GM23248 (cell line): ENCODE results near the gene CNST. TPM values are rescaled to one million over a fixed set of nuclear protein-coding genes. Genes with fewer than 3 reads are reported as not detected.

ENCODE experiments used
- DNase-seq: peaks from one replicate; pipeline ENCODE4 v3.0.0-alpha.2; 2015
- H2AFZ ChIP-seq: fragments of 200-600 bp; sonication (generic); 2 replicates; pipeline ENCODE4 v1.6.1; 2016; ENCODE audit warnings: antibody characterized with exemption
- H3F3A ChIP-seq: fragments of 200-600 bp; sonication (generic); 2 replicates; pipeline ENCODE4 v1.6.1; 2016; ENCODE audit warnings: mild to moderate bottlenecking, antibody characterized with exemption, mixed run types; ENCODE audit not compliant: insufficient read depth
- H3K27ac ChIP-seq: fragments of 200-600 bp; sonication (generic); 2 replicates; pipeline ENCODE4 v1.5.1; 2016; ENCODE audit warnings: mild to moderate bottlenecking
- H3K27me3 ChIP-seq: fragments of 200-600 bp; sonication (generic); replicated peaks from 2 replicates; pipeline ENCODE4 v1.6.1; 2016; ENCODE audit warnings: mild to moderate bottlenecking; ENCODE audit not compliant: insufficient read depth
- H3K36me3 ChIP-seq: fragments of 200-600 bp; sonication (generic); 2 replicates; pipeline ENCODE4 v1.6.1; 2016; ENCODE audit warnings: low read depth, mild to moderate bottlenecking
- H3K4me1 ChIP-seq: fragments of 200-600 bp; sonication (generic); 2 replicates; pipeline ENCODE4 v1.6.1; 2016; ENCODE audit warnings: mild to moderate bottlenecking; ENCODE audit not compliant: insufficient read depth
- H3K4me2 ChIP-seq: fragments of 200-600 bp; sonication (generic); one replicate; pipeline ENCODE4 v1.6.1; 2016; ENCODE audit warnings: mild to moderate bottlenecking; ENCODE audit not compliant: unreplicated experiment
- H3K4me3 ChIP-seq: fragments of 200-600 bp; sonication (generic); 2 replicates; pipeline ENCODE4 v1.5.1; 2016; ENCODE audit warnings: mild to moderate bottlenecking
- H3K79me2 ChIP-seq: fragments of 200-600 bp; sonication (generic); 2 replicates; pipeline ENCODE4 v1.6.1; 2016; ENCODE audit warnings: mild to moderate bottlenecking; ENCODE audit not compliant: insufficient read depth
- H3K9ac ChIP-seq: fragments of 200-600 bp; sonication (generic); 2 replicates; pipeline ENCODE4 v1.6.1; 2016; ENCODE audit warnings: mild to moderate bottlenecking
- H3K9me2 ChIP-seq: fragments of 200-600 bp; sonication (generic); 2 replicates; pipeline ENCODE4 v1.6.1; 2016; ENCODE audit warnings: mixed run types, mild to moderate bottlenecking, moderate library complexity; ENCODE audit not compliant: insufficient read depth
- H3K9me3 ChIP-seq: fragments of 200-600 bp; sonication (generic); one replicate; pipeline ENCODE4 v1.6.1; 2017; ENCODE audit warnings: low read depth
- H4K20me1 ChIP-seq: fragments of 200-600 bp; sonication (generic); 2 replicates; pipeline ENCODE4 v1.6.0; 2016; ENCODE audit not compliant: insufficient read depth
- EZH2 ChIP-seq: fragments of 200-600 bp; sonication (generic); IDR thresholded peaks from 2 replicates; pipeline ENCODE4 v1.6.1; 2018; ENCODE audit warnings: antibody characterized with exemption, mild to moderate bottlenecking; ENCODE audit not compliant: insufficient read depth, poor library complexity, severe bottlenecking
- EZH2phosphoT487 ChIP-seq: fragments of 200-600 bp; sonication (generic); IDR thresholded peaks from 2 replicates; pipeline ENCODE4 v1.6.1; 2018; ENCODE audit warnings: antibody characterized with exemption, moderate library complexity, mild to moderate bottlenecking, low read depth; ENCODE audit not compliant: insufficient read depth
- WGBS, 2 experiments: methylation state at CpG; one replicate each; pipeline ENCODE4 v1.1.6; 2015 to 2017; ENCODE audit warnings: low lambda C conversion rate in 2 of 2, low coverage in 1 of 2; ENCODE audit errors: missing lambda C conversion rate in 2 of 2; 5-methylcytosine and 5-hydroxymethylcytosine counted together
- in situ Hi-C: fragments of 300-500 bp; cut with MboI; formaldehyde crosslinking; loops from 2 replicates; pipeline ENCODE4 v1.15.0; 2020
- polyA plus RNA-seq: library from polyadenylated mRNA; unstranded; fragments of >200 nt; fragmentation: Nextera tagmentation; extraction: Ambion mirVana; gene quantifications from 2 replicates; pipeline ENCODE4 v1.2.1, GENCODE V29; 2016
- total RNA-seq: library from RNA; depleted of rRNA; stranded (reverse); fragments of >200 nt; shearing (Covaris generic); gene quantifications from 2 replicates; pipeline ENCODE4 v1.2.3, GENCODE V29; 2014; rRNA removed

The CNST gene, protein sequence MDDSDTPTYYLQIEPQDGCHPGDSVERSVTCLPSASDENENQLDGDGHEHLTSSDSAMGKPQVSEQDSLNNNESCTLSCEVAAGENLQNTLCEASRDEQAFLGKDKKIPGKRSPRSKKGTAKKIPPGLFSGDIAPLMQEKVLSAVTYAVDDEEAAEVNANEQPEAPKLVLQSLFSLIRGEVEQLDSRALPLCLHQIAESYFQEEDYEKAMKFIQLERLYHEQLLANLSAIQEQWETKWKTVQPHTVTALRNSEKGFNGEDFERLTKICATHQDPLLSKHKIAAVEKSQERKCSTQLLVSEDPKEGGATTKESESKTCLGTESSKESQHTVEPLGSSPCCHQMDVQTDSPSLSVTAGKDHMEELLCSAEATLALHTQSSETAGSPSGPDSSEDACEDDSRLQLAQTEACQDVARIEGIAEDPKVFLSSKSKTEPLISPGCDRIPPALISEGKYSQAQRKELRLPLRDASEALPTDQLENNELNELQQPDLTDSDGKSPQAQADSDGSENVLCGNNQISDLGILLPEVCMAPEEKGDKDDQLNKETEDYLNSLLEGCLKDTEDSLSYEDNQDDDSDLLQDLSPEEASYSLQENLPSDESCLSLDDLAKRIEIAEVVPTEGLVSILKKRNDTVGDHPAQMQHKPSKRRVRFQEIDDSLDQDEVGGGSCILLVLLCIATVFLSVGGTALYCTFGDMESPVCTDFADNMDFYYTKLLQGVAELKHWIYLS
- total RNA-seq = 41.7 and 44.5 TPM in 2 replicates
- polyA plus RNA-seq = 33.5 and 35.0 TPM in 2 replicates

DNA sequence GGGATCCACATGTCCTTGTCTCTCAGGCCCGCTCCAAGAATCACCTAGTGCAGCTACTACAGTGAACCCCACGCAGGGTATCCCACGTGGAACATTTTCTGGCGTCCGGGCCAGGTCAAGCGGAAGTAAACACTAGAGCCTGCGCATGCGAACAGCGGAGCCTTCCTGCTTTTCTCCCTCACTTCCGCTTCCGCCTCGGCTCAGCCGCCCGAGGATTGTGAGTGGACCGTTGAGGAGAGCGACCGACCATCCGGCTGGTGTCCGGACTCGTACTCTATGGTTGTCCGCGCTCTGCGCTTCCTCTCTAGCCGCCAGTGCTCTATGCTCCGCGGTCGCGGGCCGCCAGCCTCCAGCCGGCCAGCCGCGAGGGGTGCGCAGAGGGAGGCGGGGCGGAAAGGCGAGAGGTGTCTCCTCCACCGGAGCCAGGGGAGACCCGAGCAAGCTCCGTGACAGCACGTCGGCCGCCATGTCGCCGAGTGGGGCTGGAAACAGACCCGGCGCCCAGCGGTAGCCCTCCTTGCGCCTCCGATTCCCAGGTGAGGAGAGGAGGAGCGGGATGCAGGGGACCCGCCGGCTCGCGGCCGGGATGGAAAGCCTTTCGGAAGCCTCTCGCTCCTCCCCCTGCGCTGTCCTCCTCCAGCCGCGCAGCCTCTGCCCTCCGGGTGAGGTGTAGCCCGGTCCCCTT lies at the start of gene CNST, which contains the start of gene TFB2M:
TSS of gene CNST (plus strand) at position 329 of the 685 bp plus-strand sequence. CDS start 25,107 bp downstream, outside the sequence.
TSS of gene TFB2M (minus strand) at position 134 of the 685 bp plus-strand sequence. CDS start at position 11, 123 bp downstream.
- in situ Hi-C loops = no loop called here
- Histone ChIP-seq H3K4me3 (peak within 1 kb of the TSS; percentile 93), H3K27ac (peak within 1 kb of the TSS; percentile 86), H2AFZ (peak within 1 kb of the TSS; percentile 82), H3K79me2 (peaks cover 91% of the 10 kb centered on the region), H3K4me1 (peaks cover 43% of the 10 kb centered on the region), H3K9me3 (no peaks in the 10 kb centered on the region), H3K4me2 (peak within 1 kb of the TSS; percentile 90), H3K36me3 (peaks cover 3% of the 10 kb centered on the region; the same call in 1 of the 2 replicates), H4K20me1 (no peaks in the 10 kb centered on the region), H3K27me3 (no peaks in the 10 kb centered on the region), H3K9me2 (no peaks in the 10 kb centered on the region), H3F3A (peaks cover 34% of the 10 kb centered on the region), H3K9ac (peak within 1 kb of the TSS; percentile 87)
- no peak for TF ChIP-seq EZH2
- no peak for TF ChIP-seq EZH2phosphoT487
- 1 to 2% methylated on average over 51 to 59 of the region's 62 CpGs for WGBS, 2 experiments
- peak; percentile 100 for DNase-seq

DNA sequence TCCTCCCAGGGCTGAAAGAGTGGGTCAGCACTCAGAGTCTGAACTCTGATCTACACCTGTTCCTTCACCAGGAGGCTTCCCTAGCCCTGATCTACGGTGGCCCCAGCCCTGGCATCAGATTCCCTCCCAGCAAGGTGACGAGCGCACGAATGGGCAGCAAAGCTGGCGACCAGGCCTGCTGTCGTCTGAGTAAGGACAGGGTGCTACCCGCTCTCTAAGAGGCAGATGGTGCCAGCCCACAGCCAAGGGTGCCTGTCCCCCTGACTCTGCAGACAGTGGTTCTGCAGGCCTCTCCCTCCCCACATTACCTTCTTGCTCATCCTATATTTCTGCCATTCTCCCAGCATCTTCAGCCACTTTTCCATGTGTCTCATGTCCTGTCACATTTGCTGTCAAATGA lies 48.9 kb upstream of the CNST start:
- Histone ChIP-seq H3K9me3 (peaks cover 5% of the 10 kb centered on the region), H3K9me2 (no peaks in the 10 kb centered on the region), H3K79me2 (no peaks in the 10 kb centered on the region), H3K36me3 (no peaks in the 10 kb centered on the region), H4K20me1 (no peaks in the 10 kb centered on the region), H2AFZ (no peak overlapping the region), H3K4me3 (no peak overlapping the region), H3K4me2 (no peak overlapping the region), H3K27ac (no peak overlapping the region), H3K4me1 (no peaks in the 10 kb centered on the region), H3K9ac (no peak overlapping the region), H3F3A (peaks cover 6% of the 10 kb centered on the region; the same call in 1 of the 2 replicates), H3K27me3 (no peaks in the 10 kb centered on the region)
- 32 to 46% methylated on average over 7 of the region's 7 CpGs for WGBS, 2 experiments
- in situ Hi-C loops = no loop called here
- TF ChIP-seq EZH2phosphoT487 (no peak), EZH2 (no peak)
- no peak for DNase-seq

DNA sequence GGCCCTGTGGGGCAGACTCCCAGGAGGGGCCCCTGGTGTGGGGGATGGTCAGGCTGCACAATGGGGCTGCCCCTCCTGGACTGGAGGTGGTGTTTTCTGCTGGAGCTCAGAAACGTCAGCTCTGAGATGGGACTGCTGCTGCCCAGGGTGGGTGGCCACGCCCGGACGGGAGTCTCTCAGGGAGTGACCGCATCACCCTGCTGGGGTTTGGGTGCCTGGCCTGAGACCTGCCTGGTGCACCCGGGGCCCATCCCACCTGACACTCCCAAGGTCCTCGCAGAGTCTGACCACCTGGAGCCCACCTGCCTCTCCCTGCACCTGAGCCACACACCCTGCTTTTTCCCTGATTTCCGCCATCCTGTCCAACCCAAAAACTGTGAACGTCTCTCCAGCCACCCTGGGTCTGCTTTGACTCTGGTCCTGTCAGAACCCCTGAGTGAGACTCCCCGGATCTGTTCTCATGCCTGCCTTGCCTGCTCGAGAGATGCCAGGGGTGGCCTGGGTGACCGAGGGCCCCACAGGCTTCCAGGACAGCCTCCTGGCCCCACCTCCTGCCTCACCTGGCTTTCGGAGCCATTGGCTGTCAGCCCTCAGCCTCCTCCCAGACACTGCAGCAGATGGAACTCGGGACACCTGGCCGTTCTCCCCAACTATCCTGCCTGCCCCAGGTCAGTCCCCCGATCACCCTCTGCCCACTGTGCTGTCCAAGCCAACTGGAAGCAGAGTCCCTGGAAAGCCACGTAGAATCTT lies 47.6 kb upstream of the CNST start:
- H3K4me1 ChIP-seq = no peaks in the 10 kb centered on the region
- in situ Hi-C loops = no loop called here
- H3K27me3 ChIP-seq = no peaks in the 10 kb centered on the region
- no peak overlapping the region for H3K9ac ChIP-seq
- H3F3A ChIP-seq = peaks cover 6% of the 10 kb centered on the region; the same call in 1 of the 2 replicates
- H2AFZ ChIP-seq = no peak overlapping the region
- no peaks in the 10 kb centered on the region for H3K79me2 ChIP-seq
- no peak for DNase-seq
- peaks cover 5% of the 10 kb centered on the region for H3K9me3 ChIP-seq
- H3K9me2 ChIP-seq = no peaks in the 10 kb centered on the region
- no peak for TF ChIP-seq EZH2
- no peak for TF ChIP-seq EZH2phosphoT487
- H4K20me1 ChIP-seq = no peaks in the 10 kb centered on the region
- H3K4me2 ChIP-seq = no peak overlapping the region
- WGBS, 2 experiments = 58 to 63% methylated on average over 14 to 17 of the region's 17 CpGs
- no peak overlapping the region for H3K27ac ChIP-seq
- H3K4me3 ChIP-seq = no peak overlapping the region
- no peaks in the 10 kb centered on the region for H3K36me3 ChIP-seq

GRCh38 chr1:246519514-246519913 lies 46.7 kb upstream of the CNST start:
- in situ Hi-C loops = no loop called here
- Histone ChIP-seq H3K4me2 (no peak overlapping the region), H3K4me3 (no peak overlapping the region), H2AFZ (no peak overlapping the region), H3K79me2 (no peaks in the 10 kb centered on the region), H3K27me3 (no peaks in the 10 kb centered on the region), H3K4me1 (no peaks in the 10 kb centered on the region), H3F3A (peaks cover 6% of the 10 kb centered on the region; the same call in 1 of the 2 replicates), H3K9ac (no peak overlapping the region), H3K27ac (no peak overlapping the region), H4K20me1 (no peaks in the 10 kb centered on the region), H3K9me2 (no peaks in the 10 kb centered on the region), H3K9me3 (peaks cover 5% of the 10 kb centered on the region), H3K36me3 (no peaks in the 10 kb centered on the region)
- WGBS, 2 experiments = 70 to 100% methylated on average over 1 of the region's 1 CpG
- DNase-seq = no peak
- TF ChIP-seq EZH2 (no peak), EZH2phosphoT487 (no peak)
